HG03342 (cell line): Measurements from ENCODE around the gene SMOC2.

ENCODE experiments used
- ATAC-seq: cut with Tn5 transposase; IDR thresholded peaks from one replicate; pipeline ENCODE4 v1.9.1; 2021; ENCODE audit warnings: mild to moderate bottlenecking, moderate library complexity; ENCODE audit not compliant: unreplicated experiment

Gene SMOC2

GRCh38 chr6:168415098-168415992 lies 25.6 kb upstream of the SMOC2 start:
- no peak for ATAC-seq

- no peak for ATAC-seq
Observed at GRCh38 chr6:168415993-168416530, 24.9 kb upstream of the SMOC2 start.

- ATAC-seq, result no peak
Observed at GRCh38 chr6:168416531-168416930, 24.5 kb upstream of the SMOC2 start.

- ATAC-seq, result no peak
Observed at GRCh38 chr6:168417191-168417590, 23.8 kb upstream of the SMOC2 start.

- ATAC-seq, result no peak
Observed at GRCh38 chr6:168417679-168418557, 23.1 kb upstream of the SMOC2 start.

- ATAC-seq, result no peak
Observed at GRCh38 chr6:168418711-168419121, 22.3 kb upstream of the SMOC2 start.

GRCh38 chr6:168419569-168419968 lies 21.4 kb upstream of the SMOC2 start:
- ATAC-seq, result no peak

GRCh38 chr6:168420084-168420483 lies 20.9 kb upstream of the SMOC2 start:
- ATAC-seq, result no peak

GRCh38 chr6:168420706-168421105 lies 20.3 kb upstream of the SMOC2 start:
- no peak for ATAC-seq

GRCh38 chr6:168427184-168427583 lies 13.8 kb upstream of the SMOC2 start:
- no peak for ATAC-seq

GRCh38 chr6:168428052-168428826 lies 12.7 kb upstream of the SMOC2 start:
- no peak for ATAC-seq

- no peak for ATAC-seq
Observed at GRCh38 chr6:168428863-168429262, 12.1 kb upstream of the SMOC2 start.

GRCh38 chr6:168432196-168432595 lies 8.8 kb upstream of the SMOC2 start:
- no peak for ATAC-seq

- ATAC-seq, result no peak
Observed at GRCh38 chr6:168433898-168434297, 7.1 kb upstream of the SMOC2 start.

GRCh38 chr6:168434505-168434904 lies 6.5 kb upstream of the SMOC2 start:
- no peak for ATAC-seq

- no peak for ATAC-seq
Observed at GRCh38 chr6:168437751-168438150, 3.2 kb upstream of the SMOC2 start.

- no peak for ATAC-seq
Observed at GRCh38 chr6:168438783-168439520, 2.0 kb upstream of the SMOC2 start.

GRCh38 chr6:168439794-168440450 lies 1.1 kb upstream of the SMOC2 start:
- no peak for ATAC-seq
